Sigmoid colon (tissue), 7 donors: ENCODE measurements around the gene HOXB4. TPM values are rescaled to one million over a fixed set of nuclear protein-coding genes. Genes with fewer than 3 reads are reported as not detected.

Source experiments
- DNase-seq: peaks from one replicate; pipeline ENCODE4 v3.0.0-alpha.2; 2019
- H3K27ac ChIP-seq, 4 donors: fragments of 200-600 bp; sonication (generic); one replicate each; pipeline ENCODE4 v1.5.1; 2016 to 2019; ENCODE audit warnings: mild to moderate bottlenecking in 1 of 4
- H3K27me3 ChIP-seq, 3 donors: fragments of 200-600 bp; sonication (generic); one replicate each; pipeline ENCODE4 v1.5.1; 2019; ENCODE audit warnings: mild to moderate bottlenecking in 1 of 3
- H3K36me3 ChIP-seq, 4 donors: fragments of 200-600 bp; sonication (generic); one replicate each; pipeline ENCODE4 v1.5.1; 2016 to 2019
- H3K4me1 ChIP-seq, 4 donors: fragments of 200-600 bp; sonication (generic); one replicate each; pipeline ENCODE4 v1.5.1; 2017 to 2019
- H3K4me3 ChIP-seq, 4 donors: fragments of 200-600 bp; sonication (generic); one replicate each; pipeline ENCODE4 v1.5.1; 2017 to 2019; ENCODE audit warnings: mild to moderate bottlenecking in 2 of 4, moderate library complexity in 1 of 4
- H3K9me3 ChIP-seq, 4 donors: fragments of 200-600 bp in 3 of 4; sonication (generic) in 3 of 4; one replicate each; pipeline versions ENCODE4 v1.5.1 to v1.6.1; 2013 to 2019
- EP300 ChIP-seq, 4 donors: sonication (generic); formaldehyde crosslinking; IDR thresholded peaks; one replicate each; pipeline ENCODE4 v1.6.1; 2017; ENCODE audit warnings: antibody characterized with exemption in 4 of 4
- POLR2A ChIP-seq, 2 donors: fragments of 450-650 bp; IDR thresholded peaks; one replicate each; pipeline ENCODE4 v1.6.1; 2016; ENCODE audit warnings: antibody characterized with exemption in 2 of 2, mild to moderate bottlenecking in 2 of 2, moderate library complexity in 2 of 2
- POLR2AphosphoS5 ChIP-seq, 4 donors: sonication (generic); formaldehyde crosslinking; IDR thresholded peaks; one replicate each; pipeline ENCODE4 v1.6.1; 2017; ENCODE audit warnings: antibody characterized with exemption in 4 of 4
- WGBS, 2 donors: extraction: QIAGEN DNeasy Blood & Tissue Kit; methylation state at CpG; one replicate each; pipeline ENCODE4 v1.1.7; 2013; 5-methylcytosine and 5-hydroxymethylcytosine counted together
- intact Hi-C: fragments of 100-400 bp; cut with DNase I; formaldehyde crosslinking; loops from one replicate; pipeline ENCODE4 v1.15.1; 2023
- polyA plus RNA-seq, 3 donors: library from polyadenylated mRNA; stranded (reverse); fragments of 200-250 nt; gene quantifications; one replicate each; pipeline ENCODE4 v1.2.3, GENCODE V29; 2013
- total RNA-seq, 4 donors: library from RNA; depleted of rRNA; stranded (reverse); fragments of >200 nt; gene quantifications; one replicate each; pipeline ENCODE4 v1.1.0, GENCODE V29; 2016
- TF ChIP-seq, protein P1 (sequence below), 4 experiments: fragments of 450-650 bp in 3 of 4; fragments of 200-600 bp in 1 of 4; IDR thresholded peaks; one replicate each; pipeline ENCODE4 v1.5.1; 2016 to 2019; ENCODE audit warnings: antibody characterized with exemption in 4 of 4, mild to moderate bottlenecking in 3 of 4, moderate library complexity in 2 of 4
- donor health status: healthy with polysubstance abuse.
- donor health status: Bipolar disorder and iron deficiency.
- donor health status: healthy.

Gene HOXB4
- total and polyA plus RNA-seq, 7 donors, result 0.23 to 8.3 (median 4.6) TPM

GRCh38 chr17:48529683-48530009 is 48.5 kb downstream of the HOXB4 start:
- H3K27me3 ChIP-seq, result no peaks in the 10 kb centered on the region
- no peaks in the 10 kb centered on the region for H3K9me3 ChIP-seq
- DNase-seq, result no peak
- no peak overlapping the region for H3K4me3 ChIP-seq
- H3K36me3 ChIP-seq, result no peaks in the 10 kb centered on the region
- peaks cover 0 to 11% (median 9%) of the 10 kb centered on the region in 4 donors for H3K4me1 ChIP-seq
- WGBS, 2 donors, result 90 to 93% methylated on average over 11 of the region's 11 CpGs
- H3K27ac ChIP-seq, result no peak overlapping the region
- intact Hi-C loops, result no loop called here
- TF ChIP-seq EP300 (IDR thresholded peaks at IDR 0.05) (no peak), POLR2A (IDR thresholded peaks at IDR 0.05) (no peak), POLR2AphosphoS5 (IDR thresholded peaks at IDR 0.05) (no peak)
- TF ChIP-seq, protein P1, sequence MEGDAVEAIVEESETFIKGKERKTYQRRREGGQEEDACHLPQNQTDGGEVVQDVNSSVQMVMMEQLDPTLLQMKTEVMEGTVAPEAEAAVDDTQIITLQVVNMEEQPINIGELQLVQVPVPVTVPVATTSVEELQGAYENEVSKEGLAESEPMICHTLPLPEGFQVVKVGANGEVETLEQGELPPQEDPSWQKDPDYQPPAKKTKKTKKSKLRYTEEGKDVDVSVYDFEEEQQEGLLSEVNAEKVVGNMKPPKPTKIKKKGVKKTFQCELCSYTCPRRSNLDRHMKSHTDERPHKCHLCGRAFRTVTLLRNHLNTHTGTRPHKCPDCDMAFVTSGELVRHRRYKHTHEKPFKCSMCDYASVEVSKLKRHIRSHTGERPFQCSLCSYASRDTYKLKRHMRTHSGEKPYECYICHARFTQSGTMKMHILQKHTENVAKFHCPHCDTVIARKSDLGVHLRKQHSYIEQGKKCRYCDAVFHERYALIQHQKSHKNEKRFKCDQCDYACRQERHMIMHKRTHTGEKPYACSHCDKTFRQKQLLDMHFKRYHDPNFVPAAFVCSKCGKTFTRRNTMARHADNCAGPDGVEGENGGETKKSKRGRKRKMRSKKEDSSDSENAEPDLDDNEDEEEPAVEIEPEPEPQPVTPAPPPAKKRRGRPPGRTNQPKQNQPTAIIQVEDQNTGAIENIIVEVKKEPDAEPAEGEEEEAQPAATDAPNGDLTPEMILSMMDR (IDR thresholded peaks at IDR 0.05), result no peak

DNA sequence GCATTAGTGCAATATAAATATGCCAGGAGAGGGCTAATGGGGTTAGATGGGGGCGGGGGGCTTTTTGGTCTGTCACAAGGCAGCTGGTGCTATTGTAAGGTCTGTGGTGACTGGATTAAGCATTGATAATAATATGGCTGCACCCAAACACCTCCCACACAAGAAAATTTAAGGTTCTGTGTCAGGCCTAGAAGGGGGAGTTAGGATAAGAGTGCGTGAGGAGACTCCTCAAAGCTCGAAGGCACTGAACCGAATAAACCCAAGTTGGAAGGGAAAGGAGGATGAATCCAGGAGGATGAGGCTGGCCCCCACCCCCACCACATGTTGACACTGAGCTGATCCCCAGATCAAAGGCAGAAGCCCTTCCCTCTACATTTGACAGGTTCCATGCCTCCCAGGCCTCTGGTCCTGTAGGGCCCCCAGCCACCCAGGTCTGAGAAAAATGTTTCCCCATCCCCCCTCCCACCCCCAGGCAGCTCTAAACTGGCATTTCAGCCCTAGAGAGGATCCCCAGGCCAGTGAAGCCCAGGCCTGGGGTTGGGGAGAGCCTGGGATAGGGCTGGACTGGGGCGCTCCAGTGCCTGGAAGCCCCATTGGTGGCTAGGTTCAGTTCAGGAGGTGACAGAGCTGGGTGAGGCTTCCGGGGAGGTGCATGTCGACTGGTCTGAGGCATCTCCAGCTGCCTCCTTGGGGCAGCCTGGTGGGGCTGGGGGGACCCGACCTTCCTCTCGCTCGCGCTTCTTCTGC is 49.0 kb downstream of the HOXB4 start:
- Histone ChIP-seq H3K4me1 (peaks cover 0 to 11% (median 9%) of the 10 kb centered on the region in 4 donors), H3K4me3 (no peak overlapping the region), H3K36me3 (no peaks in the 10 kb centered on the region), H3K9me3 (no peaks in the 10 kb centered on the region), H3K27ac (no peak overlapping the region), H3K27me3 (no peaks in the 10 kb centered on the region)
- DNase-seq, result no peak
- TF ChIP-seq POLR2AphosphoS5 (IDR thresholded peaks at IDR 0.05), result no peak
- TF ChIP-seq EP300 (IDR thresholded peaks at IDR 0.05), result no peak
- TF ChIP-seq, protein P1 (IDR thresholded peaks at IDR 0.05), result no peak
- TF ChIP-seq POLR2A (IDR thresholded peaks at IDR 0.05), result no peak
- WGBS, 2 donors, result 96 to 97% methylated on average over 11 of the region's 11 CpGs
- intact Hi-C loops, result no loop called here

DNA sequence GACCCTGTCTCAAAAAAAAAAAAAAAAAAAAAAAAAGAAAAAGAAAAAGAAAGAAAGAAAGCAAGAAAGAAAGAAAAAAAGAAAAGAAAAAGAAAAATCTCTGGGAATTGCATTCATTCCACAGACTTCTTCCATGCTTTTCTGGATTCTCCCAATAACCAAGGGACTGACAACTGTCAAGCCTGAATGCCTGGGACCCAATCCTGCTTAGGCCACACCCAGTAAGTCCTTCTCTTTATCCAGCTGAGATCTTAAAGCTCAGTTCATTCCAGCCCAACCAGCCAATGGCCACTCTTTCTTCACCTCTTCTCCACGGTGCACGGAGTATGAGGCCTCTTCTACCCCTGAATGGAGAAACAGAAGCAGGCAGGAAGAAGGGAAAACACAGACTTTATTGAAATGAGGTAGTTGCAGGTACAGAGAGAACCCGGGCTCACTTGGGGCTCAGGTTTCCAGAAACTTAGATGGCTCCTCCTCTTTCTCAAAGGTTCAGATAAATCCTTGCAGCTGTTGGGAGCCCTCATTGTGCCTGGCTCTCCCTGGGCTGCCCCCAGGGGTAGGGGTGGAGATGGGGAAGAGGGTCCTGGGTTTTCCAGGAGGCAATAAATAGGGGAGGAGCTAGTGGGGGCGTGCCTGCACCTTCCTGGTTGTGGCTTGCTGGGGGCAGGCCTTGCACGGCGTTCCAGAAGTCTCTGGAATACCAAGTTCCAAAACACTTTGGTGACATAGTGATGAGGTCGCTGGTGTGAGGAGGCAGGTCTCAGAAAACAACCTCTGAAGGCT is 49.8 kb downstream of the HOXB4 start:
- H3K27ac ChIP-seq, result no peak overlapping the region

DNA sequence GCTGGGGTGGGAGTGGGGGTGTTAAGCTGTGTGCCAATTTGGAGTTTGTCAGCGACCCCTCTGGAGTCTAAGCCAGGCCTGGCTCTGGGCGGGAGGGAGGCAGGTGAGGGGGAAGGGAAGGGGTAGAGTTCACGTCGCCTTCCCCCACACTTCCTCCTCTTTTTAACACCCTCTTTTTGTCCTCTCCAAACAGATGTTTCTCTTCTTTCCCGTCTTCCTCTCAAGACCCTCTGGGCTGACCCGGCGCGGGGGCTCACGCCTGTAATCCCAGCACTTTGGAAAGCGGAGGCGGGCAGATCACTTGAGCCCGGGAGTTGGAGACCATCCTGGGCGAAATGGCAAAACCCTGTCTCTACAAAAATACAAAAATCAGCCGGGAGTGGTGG is 50.6 kb downstream of the HOXB4 start:
- Histone ChIP-seq H3K4me1 (peaks cover 0 to 25% (median 21%) of the 10 kb centered on the region in 4 donors), H3K27me3 (no peaks in the 10 kb centered on the region), H3K9me3 (no peaks in the 10 kb centered on the region), H3K36me3 (no peaks in the 10 kb centered on the region), H3K27ac (peak overlapping the region in 3 of 4 donors; percentile 16 to 44 (median 39)), H3K4me3 (peak overlapping the region in 3 of 4 donors; percentile 27 to 39 (median 39))
- WGBS, 2 donors, result 61 to 76% methylated on average over 14 of the region's 14 CpGs
- intact Hi-C loops, result no loop called here
- TF ChIP-seq, protein P1 (IDR thresholded peaks at IDR 0.05), result no peak
- TF ChIP-seq POLR2AphosphoS5 (IDR thresholded peaks at IDR 0.05) (no peak), EP300 (IDR thresholded peaks at IDR 0.05) (no peak), POLR2A (IDR thresholded peaks at IDR 0.05) (no peak)
- no peak for DNase-seq

More for the DNA sequence above, 49.8 kb downstream of the HOXB4 start:
- H3K36me3 ChIP-seq, result no peaks in the 10 kb centered on the region
- H3K27me3 ChIP-seq, result no peaks in the 10 kb centered on the region
- no peaks in the 10 kb centered on the region for H3K9me3 ChIP-seq
- peaks cover 0 to 17% (median 13%) of the 10 kb centered on the region in 4 donors for H3K4me1 ChIP-seq
- no peak for DNase-seq
- 57 to 75% methylated on average over 7 of the region's 7 CpGs for WGBS, 2 donors
- H3K4me3 ChIP-seq, result no peak overlapping the region
- TF ChIP-seq EP300 (IDR thresholded peaks at IDR 0.05), result no peak
- intact Hi-C loops, result no loop called here
